Epithelial cell of proximal tubule (primary cell): Measurements from ENCODE around the gene LMO2. TPM values are rescaled to one million over a fixed set of nuclear protein-coding genes. Genes with fewer than 3 reads are reported as not detected.

Experiments used
- DNase-seq: peaks from one replicate; pipeline ENCODE4 v3.0.0-alpha.2; 2011; ENCODE audit warnings: low read depth
- H3K4me3 ChIP-seq: 2 replicates; pipeline ENCODE4 v1.5.1; 2011; ENCODE audit warnings: low read depth, mild to moderate bottlenecking, low read length
- CTCF ChIP-seq: conservative IDR thresholded peaks from 2 replicates; pipeline ENCODE4 v1.5.1; 2012; ENCODE audit warnings: low read depth, mild to moderate bottlenecking, low read length
- total RNA-seq: library from RNA; depleted of rRNA; stranded (reverse); fragments of >200 nt; gene quantifications from 2 replicates; pipeline ENCODE4 v1.2.3, GENCODE V29; 2015

The LMO2 gene
- total RNA-seq, 1 donor from 2014 or later = 1.5 TPM

- no peak for DNase-seq
- peak; percentile 96 for TF ChIP-seq CTCF
- H3K4me3 ChIP-seq = no peak overlapping the region
These were observed 33.9 kb downstream of the LMO2 start for GRCh38 chr11:33857933-33858371.

DNA sequence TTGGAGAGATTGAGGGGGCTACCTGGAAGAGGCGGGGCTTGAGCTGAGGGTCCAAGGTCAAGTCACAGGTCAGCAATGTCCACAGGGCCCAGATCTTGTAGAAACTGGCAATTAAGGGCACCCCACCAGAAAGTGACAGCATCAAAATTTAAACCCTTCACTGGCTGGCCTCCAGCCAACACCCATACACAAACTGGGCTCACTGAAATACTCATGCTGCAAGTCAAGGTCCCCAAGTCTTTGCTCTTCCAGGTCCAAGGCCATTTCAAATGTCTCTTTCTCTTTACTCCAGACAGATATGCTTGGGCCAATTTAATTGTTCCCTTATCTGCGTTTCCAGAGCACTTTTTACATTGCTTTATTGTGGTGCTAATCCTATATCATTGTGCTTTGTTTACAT lies 36.4 kb downstream of the LMO2 start:
- no peak for DNase-seq
- no peak for TF ChIP-seq CTCF

GRCh38 chr11:33848717-33849390 lies 43.0 kb downstream of the LMO2 start:
- no peak for TF ChIP-seq CTCF
- H3K4me3 ChIP-seq = no peak overlapping the region
- no peak for DNase-seq

More for the DNA sequence above, 36.4 kb downstream of the LMO2 start:
- no peak overlapping the region for H3K4me3 ChIP-seq

GRCh38 chr11:33847251-33847650 lies 44.6 kb downstream of the LMO2 start:
- no peak for DNase-seq
- no peak overlapping the region for H3K4me3 ChIP-seq
- TF ChIP-seq CTCF = no peak

DNA sequence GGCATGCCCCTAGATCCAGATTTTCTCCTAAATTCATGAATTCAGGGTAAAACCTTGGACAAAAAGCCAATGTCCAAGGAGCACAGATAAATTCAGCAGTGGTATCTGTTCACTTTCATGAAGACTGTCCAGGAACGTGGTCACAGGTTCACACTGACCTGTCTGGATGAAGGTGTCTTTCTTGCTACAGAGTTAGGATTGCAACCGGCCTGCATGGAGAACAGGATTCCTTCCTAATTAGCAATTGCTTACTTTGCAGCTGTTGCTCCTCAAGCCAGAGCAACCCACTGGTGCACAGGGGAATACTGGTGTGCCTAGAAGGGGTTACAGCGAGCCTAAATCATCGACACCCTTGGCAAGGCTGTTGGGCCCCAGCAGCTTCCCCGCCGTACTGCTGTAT lies 47.6 kb downstream of the LMO2 start:
- TF ChIP-seq CTCF = no peak
- DNase-seq = no peak
- H3K4me3 ChIP-seq = no peak overlapping the region

DNA sequence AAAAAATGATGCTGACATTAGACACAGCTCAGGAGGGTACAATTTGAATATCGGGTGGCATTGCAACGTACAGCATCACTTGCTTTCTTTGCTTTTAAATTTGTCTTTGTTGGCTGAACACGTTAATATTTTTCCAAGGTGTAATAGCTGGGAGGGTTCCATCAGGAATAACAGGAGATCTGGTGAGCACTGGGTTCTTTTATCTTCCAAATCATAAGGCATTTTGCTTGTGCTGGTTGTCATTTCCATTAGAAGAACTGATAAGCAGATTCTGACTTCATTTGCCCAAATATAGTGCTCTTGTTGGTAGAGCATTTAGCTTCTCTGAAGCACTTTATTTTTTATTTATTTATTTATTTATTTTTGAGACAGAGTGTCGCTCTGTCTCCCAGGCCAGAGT lies 48.9 kb downstream of the LMO2 start:
- no peak for DNase-seq
- H3K4me3 ChIP-seq = no peak overlapping the region
- TF ChIP-seq CTCF = no peak
